Ascending aorta (tissue), 2 donors: ENCODE data around the gene CCR3. TPM values are rescaled to one million over a fixed set of nuclear protein-coding genes. Genes with fewer than 3 reads are reported as not detected.

ENCODE experiments used
- DNase-seq, 2 donors: peaks; one replicate each; pipeline ENCODE4 v3.0.0-alpha.2; 2019; ENCODE audit warnings: low spot score in 2 of 2
- H3K27ac ChIP-seq, 2 donors: fragments of 200-600 bp; sonication (generic); one replicate each; pipeline ENCODE4 v1.5.1; 2016 to 2017; ENCODE audit warnings: mild to moderate bottlenecking in 1 of 2
- H3K27me3 ChIP-seq: fragments of 200-600 bp; sonication (generic); one replicate; pipeline ENCODE4 v1.5.1; 2017
- H3K36me3 ChIP-seq, 2 donors: fragments of 200-600 bp; sonication (generic); one replicate each; pipeline ENCODE4 v1.5.1; 2016
- H3K4me1 ChIP-seq, 2 donors: fragments of 200-600 bp; sonication (generic); one replicate each; pipeline ENCODE4 v1.5.1; 2016 to 2017; ENCODE audit warnings: mild to moderate bottlenecking in 1 of 2
- H3K4me3 ChIP-seq, 2 donors: fragments of 200-600 bp; sonication (generic); one replicate each; pipeline ENCODE4 v1.5.1; 2016 to 2017; ENCODE audit warnings: mild to moderate bottlenecking in 1 of 2
- H3K9me3 ChIP-seq, 2 donors: fragments of 200-600 bp; sonication (generic); one replicate each; pipeline ENCODE4 v1.5.1; 2016
- CTCF ChIP-seq, 3 experiments: fragments of 200-600 bp in 2 of 3; fragments of 450-650 bp in 1 of 3; sonication (generic) in 2 of 3; IDR thresholded peaks; one replicate each; pipeline ENCODE4 v1.5.1; 2016 to 2019; ENCODE audit warnings: antibody characterized with exemption in 3 of 3, mild to moderate bottlenecking in 1 of 3, moderate library complexity in 1 of 3
- intact Hi-C: fragments of 100-400 bp; cut with DNase I; formaldehyde crosslinking; loops from one replicate; pipeline ENCODE4 v1.15.1; 2023
- total RNA-seq: library from RNA; depleted of rRNA; stranded (reverse); fragments of >200 nt; gene quantifications from one replicate; pipeline ENCODE4 v1.1.0, GENCODE V29; 2016

Gene CCR3
- total RNA-seq, 1 donor from 2014 or later, result not detected

- H3K4me3 ChIP-seq, result no peak overlapping the region
- no peaks in the 10 kb centered on the region for H3K9me3 ChIP-seq
- peak in 1 of 2 donors; percentile 66 for DNase-seq
- H3K36me3 ChIP-seq, result no peaks in the 10 kb centered on the region
- no peak overlapping the region for H3K27ac ChIP-seq
- no peaks in the 10 kb centered on the region for H3K27me3 ChIP-seq
- no peaks in the 10 kb centered on the region for H3K4me1 ChIP-seq
- peak in 2 of 3 experiments; percentile 28 to 37 for TF ChIP-seq CTCF (IDR thresholded peaks at IDR 0.05)
- intact Hi-C loops, result no loop called here
Observed at GRCh38 chr3:46276497-46277099, 34.3 kb downstream of the CCR3 start.

GRCh38 chr3:46277476-46277875, 35.2 kb downstream of the CCR3 start:
- no peak for TF ChIP-seq CTCF (IDR thresholded peaks at IDR 0.05)
- Histone ChIP-seq H3K4me3 (no peak overlapping the region), H3K27ac (no peak overlapping the region), H3K27me3 (no peaks in the 10 kb centered on the region), H3K9me3 (no peaks in the 10 kb centered on the region), H3K36me3 (no peaks in the 10 kb centered on the region), H3K4me1 (no peaks in the 10 kb centered on the region)
- no peak for DNase-seq
- intact Hi-C loops, result no loop called here

- H3K4me3 ChIP-seq, result no peak overlapping the region
- H3K9me3 ChIP-seq, result no peaks in the 10 kb centered on the region
- TF ChIP-seq CTCF (IDR thresholded peaks at IDR 0.05), result no peak
- H3K27me3 ChIP-seq, result no peaks in the 10 kb centered on the region
- no peak overlapping the region for H3K27ac ChIP-seq
- intact Hi-C loops, result no loop called here
- no peaks in the 10 kb centered on the region for H3K36me3 ChIP-seq
- H3K4me1 ChIP-seq, result no peaks in the 10 kb centered on the region
- no peak for DNase-seq
Observed at GRCh38 chr3:46278816-46279672, 36.8 kb downstream of the CCR3 start.

- Histone ChIP-seq H3K36me3 (no peaks in the 10 kb centered on the region), H3K9me3 (no peaks in the 10 kb centered on the region), H3K4me3 (no peak overlapping the region), H3K4me1 (no peaks in the 10 kb centered on the region), H3K27me3 (no peaks in the 10 kb centered on the region), H3K27ac (no peak overlapping the region)
- no peak for DNase-seq
- intact Hi-C loops, result no loop called here
- TF ChIP-seq CTCF (IDR thresholded peaks at IDR 0.05), result no peak
Observed at GRCh38 chr3:46280105-46280797, 38.0 kb downstream of the CCR3 start.

GRCh38 chr3:46281551-46281950, 39.3 kb downstream of the CCR3 start:
- no peak for DNase-seq
- Histone ChIP-seq H3K9me3 (no peaks in the 10 kb centered on the region), H3K27me3 (no peaks in the 10 kb centered on the region), H3K27ac (no peak overlapping the region), H3K4me3 (no peak overlapping the region), H3K36me3 (no peaks in the 10 kb centered on the region), H3K4me1 (no peaks in the 10 kb centered on the region)
- intact Hi-C loops, result no loop called here
- no peak for TF ChIP-seq CTCF (IDR thresholded peaks at IDR 0.05)
